Hematopoietic multipotent progenitor cell treated with erythropoietin and hydrocortisone succinate and interleukin-3 and kit ligand, for 15 days (in vitro differentiated cells): ENCODE data around the gene FZD2.
"Not testable (repeated sequence)": the region's sequence is repeated elsewhere in the genome, so short reads cannot be mapped to it uniquely, and the experiment has no call there.

Experiments
- DNase-seq: peaks from one replicate; pipeline ENCODE4 v3.0.0-alpha.2; 2015; ENCODE audit warnings: low spot score

FZD2 gene

DNA sequence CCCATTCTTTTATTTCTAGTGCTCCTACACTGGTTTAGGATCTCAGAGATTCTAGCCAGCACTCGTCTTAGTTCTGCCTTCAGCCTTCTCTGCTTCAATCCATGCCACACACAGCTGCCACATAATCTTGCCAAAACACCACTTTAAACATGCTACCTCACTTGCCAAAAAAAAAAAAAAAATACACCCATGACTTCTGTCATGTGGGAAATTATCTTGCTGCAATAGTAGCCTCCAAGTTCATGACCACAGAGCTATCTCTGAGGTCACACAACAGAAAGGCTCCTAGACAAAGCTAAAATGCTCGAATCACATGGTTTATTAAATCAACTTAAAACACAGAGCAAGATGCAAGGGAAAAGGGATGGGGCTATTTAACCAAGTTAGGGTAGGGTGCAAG, 18.1 kb downstream of the FZD2 start:
- no peak for DNase-seq

DNA sequence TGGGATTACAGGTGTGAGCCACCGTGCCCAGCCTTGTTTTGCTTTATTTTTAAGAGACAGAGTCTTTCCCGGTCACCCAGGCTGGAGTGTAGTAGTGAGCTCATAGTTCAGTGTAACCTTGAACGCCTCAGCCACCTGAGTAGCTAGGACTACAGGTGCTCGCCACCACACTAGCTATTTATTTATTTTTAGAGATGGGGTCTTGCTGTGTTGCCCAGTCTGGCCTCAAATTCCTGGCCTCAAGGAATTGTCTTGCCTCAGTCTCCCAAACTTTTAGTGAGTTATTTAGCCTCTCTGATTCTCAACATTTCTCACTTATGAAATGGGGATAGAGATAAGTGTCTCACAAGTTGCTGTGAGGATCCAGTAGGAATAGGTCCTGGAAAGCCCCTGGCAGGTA, 21.7 kb downstream of the FZD2 start:
- DNase-seq, result no peak

DNA sequence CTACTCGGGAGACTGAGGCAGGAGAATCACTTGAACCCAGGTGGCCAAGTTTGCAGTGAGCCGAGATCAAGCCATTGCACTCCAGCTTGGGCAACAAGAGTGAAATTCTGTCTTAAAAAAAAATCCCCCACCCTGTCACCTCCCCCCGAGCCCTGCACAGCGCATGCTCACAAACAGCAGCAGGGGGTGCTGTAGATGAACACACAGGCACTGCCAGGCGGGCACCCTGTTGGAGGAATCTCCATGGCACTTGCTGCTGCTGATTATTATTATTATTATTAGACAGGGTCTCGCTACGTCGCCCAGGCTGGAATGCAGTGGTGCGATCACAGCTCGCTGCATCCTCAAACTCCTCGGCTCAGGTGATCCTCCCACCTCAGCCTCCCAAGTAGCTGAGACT, 24.6 kb downstream of the FZD2 start:
- DNase-seq, result no peak

- DNase-seq, result no peak
Measured at GRCh38 chr17:44584443-44584842, 27.2 kb downstream of the FZD2 start.

GRCh38 chr17:44585315-44585714, 28.0 kb downstream of the FZD2 start:
- no peak for DNase-seq

- no peak for DNase-seq
Measured at GRCh38 chr17:44587339-44587738, 30.1 kb downstream of the FZD2 start.

- no peak for DNase-seq
Measured at GRCh38 chr17:44589316-44590071, 32.2 kb downstream of the FZD2 start.

DNA sequence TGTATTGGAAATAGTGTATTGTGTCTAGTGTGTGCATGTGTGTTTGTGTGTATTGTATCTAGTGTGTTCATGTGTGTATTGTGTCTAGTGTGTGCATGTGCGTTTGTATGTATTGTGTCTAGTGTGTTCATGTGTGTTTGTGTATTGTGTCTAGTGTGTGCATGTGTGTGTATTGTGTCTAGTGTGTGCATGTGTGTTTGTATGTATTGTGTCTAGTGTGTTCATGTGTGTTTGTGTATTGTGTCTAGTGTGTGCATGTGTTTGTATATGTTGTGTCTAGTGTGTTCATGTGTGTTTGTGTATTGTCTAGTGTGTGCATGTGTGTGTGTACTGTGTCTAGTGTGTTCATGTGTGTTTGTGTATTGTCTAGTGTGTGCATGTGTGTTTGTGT, 32.8 kb downstream of the FZD2 start:
- DNase-seq, result not testable (repeated sequence)

DNA sequence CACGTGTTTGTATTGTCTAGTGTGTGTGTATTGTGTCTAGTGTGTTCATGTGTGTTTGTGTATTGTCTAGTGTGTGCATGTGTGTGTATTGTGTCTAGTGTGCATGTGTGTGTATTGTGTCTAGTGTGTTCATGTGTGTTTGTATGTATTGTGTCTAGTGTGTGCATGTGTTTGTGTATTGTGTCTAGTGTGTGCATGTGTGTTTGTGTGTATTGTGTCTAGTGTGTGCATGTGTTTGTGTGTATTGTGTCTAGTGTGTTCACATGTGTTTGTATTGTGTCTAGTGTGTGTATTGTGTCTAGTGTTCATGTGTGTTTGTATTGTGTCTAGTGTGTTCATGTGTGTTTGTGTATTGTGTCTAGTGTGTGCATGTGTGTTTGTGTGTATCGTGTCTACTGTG, 33.5 kb downstream of the FZD2 start:
- not testable (repeated sequence) for DNase-seq

- DNase-seq, result no peak
Measured at GRCh38 chr17:44591206-44591605, 33.9 kb downstream of the FZD2 start.

DNA sequence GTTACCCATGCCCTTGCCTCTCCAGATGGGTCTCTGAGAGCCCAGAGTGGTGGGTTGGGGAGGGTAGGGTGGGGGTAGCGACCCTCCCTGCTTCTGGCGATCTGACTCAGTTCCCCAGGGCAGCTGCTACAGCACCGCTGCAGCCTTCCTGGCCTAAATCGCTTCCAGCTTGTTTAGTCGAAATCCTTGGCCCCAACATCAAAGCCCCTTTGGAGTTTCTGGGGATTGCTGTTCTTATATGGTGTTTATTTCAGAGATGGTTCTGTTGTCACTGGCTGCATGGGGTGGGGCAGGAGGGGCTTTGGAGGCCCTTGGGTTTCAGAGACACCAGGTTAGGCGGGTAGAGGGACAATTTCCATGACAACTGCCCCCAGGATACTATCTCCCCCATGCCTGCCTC, 35.9 kb downstream of the FZD2 start:
- no peak for DNase-seq

- DNase-seq, result no peak
Measured at GRCh38 chr17:44595216-44595775, 38.0 kb downstream of the FZD2 start.

GRCh38 chr17:44598329-44598728, 41.0 kb downstream of the FZD2 start:
- DNase-seq, result no peak

GRCh38 chr17:44598932-44599297, 41.6 kb downstream of the FZD2 start:
- no peak for DNase-seq

DNA sequence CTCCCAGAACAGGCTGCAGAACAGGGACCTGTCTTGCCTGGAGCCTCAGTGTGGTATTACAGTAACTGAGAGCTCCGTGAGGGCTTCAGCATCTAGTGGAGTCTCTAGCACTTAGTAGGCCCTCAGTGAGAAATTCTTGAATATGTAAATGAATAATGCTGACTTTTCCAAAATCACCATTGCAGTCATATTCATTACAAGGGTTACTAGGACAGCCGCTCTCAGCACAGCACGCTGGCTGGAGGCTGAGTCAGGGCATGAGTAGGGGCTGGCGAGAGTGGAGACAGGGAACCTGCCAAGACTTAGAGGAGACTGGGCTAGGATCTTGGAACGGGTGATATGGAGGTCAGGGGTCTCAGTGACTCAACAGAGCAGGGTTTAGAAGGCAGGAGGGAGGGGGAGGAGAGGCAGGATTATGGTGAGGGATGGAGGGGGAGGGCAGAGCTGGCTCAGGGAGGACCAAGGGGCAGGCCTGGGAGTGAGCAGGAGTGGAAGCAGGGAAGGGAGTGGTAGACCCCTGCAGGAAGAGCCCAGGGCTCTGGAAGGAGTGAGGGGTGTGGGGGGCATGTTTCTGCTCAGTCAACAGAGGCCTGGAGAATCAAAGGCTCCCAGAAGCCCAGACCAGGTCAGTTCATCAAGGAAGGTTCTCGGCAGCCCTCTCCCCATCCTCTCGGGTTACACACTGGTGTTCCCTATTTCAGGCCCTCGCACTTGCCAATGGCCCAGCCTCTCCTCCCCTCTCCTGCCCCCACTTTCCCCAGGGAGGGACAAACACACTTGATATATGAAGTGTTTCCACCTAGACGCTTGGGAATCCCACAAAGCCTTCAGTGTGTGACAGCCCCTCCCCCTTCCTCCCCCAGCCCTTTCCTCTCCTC, 42.3 kb downstream of the FZD2 start:
- DNase-seq, result no peak

DNA sequence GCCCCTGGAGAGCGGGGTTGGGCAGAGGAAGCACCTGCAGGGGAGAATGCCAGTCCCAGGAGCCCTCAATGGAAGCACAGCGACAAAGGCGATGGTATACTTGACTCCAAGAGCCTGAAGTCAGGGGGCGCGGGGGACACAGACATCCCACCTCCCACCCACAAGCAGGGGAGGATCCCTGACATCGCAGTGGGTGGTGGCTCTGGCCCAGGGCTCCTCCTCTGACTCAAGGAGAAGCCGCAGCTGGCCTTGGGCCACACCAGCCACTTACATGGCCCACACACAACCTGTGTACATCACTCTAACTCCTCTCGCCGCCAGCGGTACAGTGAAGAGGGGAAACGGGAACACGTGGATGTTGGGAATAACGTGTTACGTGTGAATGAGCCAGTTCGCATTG, 44.3 kb downstream of the FZD2 start:
- no peak for DNase-seq

DNA sequence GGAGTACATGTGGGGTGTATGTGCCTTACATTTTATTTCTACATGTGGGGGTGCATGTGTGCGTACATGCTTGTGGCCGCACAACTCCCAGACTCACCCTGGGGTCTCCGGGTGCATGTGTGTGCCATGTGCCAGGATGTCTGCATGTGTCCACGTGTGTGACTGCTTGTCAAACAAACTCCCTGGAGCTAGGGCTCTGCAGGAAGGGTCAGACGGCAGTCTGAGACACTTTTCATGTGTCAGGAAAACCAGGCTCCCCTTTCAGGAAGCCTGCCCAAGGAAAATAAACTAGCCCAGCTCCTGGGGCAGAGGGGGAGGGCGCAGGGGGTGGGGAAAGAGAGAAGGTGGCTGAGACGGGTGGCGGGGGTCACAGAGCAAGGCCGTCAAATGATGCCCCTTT, 44.7 kb downstream of the FZD2 start:
- DNase-seq, result no peak

DNA sequence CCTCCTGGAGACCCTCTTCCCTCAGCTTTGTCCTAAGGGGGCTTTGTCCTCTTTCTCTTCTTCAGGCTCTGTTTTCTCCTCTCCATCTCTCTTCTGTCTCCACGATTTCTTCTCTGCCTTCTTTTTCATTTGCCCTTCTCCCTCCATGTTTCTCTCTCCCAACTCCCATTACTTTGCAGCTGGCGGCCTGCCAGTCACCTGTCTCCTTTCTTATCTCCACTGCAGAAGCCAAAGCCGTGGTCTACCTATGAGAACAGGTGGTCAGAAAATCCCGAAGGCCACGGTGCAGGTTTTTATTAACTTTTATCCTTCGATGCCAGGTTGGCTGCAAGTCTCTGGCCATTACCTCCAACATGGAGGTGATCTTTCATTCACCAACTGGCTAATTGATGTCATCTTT, 45.1 kb downstream of the FZD2 start:
- DNase-seq, result no peak

DNA sequence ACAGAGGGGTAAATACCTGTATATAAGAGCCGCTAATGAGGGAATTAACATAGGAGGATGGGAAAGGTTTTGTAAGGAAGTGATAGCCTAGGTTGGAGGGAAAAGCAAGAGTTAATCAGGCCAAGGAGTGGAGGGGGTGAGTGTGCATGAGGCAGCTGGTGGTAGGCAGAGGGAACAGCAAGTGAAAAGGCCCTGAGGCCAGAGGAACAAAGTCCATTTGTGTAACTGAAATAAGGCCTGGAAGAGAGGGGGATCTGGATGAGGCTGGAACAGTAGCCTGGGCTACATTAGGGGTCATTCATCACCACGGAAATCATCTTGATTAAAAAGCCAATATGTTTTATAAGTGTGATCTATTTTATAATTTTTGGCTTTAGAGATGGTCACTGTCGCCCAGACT, 45.7 kb downstream of the FZD2 start:
- no peak for DNase-seq

GRCh38 chr17:44604116-44604761, 47.0 kb downstream of the FZD2 start:
- no peak for DNase-seq

DNA sequence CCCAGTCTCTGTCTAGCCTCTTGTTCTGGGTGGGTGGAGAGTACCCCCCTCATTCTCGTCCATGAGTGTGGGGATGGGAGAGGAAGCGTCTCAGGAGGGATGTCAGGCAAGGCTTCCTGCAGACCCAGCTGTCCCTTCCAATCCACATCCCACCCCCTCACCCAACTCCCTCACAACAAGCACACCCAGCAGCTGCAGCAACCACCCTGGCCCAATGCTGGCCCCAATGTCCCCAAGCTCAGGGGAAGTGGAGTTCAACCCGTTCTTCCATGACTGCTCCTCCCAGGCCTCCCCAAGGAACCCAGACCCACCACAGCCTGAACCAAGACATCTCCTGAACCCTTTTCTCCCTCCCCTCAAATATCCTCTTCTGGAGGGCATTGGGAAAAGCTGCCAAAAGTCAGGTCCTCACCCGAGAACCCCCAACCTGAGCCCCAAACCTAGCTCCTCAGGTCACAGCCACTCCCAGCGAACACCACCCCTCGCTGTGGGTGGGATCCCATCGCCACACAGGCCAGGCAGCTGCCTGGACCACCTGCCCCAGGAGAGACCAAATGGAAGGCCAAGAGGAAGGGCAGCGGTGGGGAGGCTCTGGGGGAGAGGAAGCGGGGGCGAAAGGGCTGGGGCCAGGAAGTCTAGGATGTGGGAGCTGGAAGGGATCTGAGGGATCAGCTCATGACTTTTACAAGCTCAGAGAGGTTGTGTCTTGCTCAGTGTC, 47.6 kb downstream of the FZD2 start:
- DNase-seq, result no peak

- no peak for DNase-seq
Measured at GRCh38 chr17:44606658-44607057, 49.4 kb downstream of the FZD2 start.
